ENCODE measurements around the gene SLFN14. TPM values are rescaled to one million over a fixed set of nuclear protein-coding genes. Genes with fewer than 3 reads are reported as not detected.

The SLFN14 gene
- total RNA-seq, result not detected

- no peaks in the 10 kb centered on the region for H3K36me3 ChIP-seq
- H3K4me3 ChIP-seq, result no peak within 1 kb of the TSS
- TF ChIP-seq POLR2A (IDR thresholded peaks at IDR 0.05), result no peak
- TF ChIP-seq, protein P1, sequence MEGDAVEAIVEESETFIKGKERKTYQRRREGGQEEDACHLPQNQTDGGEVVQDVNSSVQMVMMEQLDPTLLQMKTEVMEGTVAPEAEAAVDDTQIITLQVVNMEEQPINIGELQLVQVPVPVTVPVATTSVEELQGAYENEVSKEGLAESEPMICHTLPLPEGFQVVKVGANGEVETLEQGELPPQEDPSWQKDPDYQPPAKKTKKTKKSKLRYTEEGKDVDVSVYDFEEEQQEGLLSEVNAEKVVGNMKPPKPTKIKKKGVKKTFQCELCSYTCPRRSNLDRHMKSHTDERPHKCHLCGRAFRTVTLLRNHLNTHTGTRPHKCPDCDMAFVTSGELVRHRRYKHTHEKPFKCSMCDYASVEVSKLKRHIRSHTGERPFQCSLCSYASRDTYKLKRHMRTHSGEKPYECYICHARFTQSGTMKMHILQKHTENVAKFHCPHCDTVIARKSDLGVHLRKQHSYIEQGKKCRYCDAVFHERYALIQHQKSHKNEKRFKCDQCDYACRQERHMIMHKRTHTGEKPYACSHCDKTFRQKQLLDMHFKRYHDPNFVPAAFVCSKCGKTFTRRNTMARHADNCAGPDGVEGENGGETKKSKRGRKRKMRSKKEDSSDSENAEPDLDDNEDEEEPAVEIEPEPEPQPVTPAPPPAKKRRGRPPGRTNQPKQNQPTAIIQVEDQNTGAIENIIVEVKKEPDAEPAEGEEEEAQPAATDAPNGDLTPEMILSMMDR (IDR thresholded peaks at IDR 0.05), result no peak
- no peak for DNase-seq
- no peaks in the 10 kb centered on the region for H3K9me3 ChIP-seq
- H3K4me1 ChIP-seq, result peaks cover 0 to 4% (median 0%) of the 10 kb centered on the region in 4 donors
- no peaks in the 10 kb centered on the region for H3K27me3 ChIP-seq
- no peak within 1 kb of the TSS for H3K27ac ChIP-seq
Measured at GRCh38 chr17:35560703-35561102, at the start of gene SLFN14. Gene SLFN14, minus strand, starts transcription at chr17:35560819. Its CDS starts 2,757 bp downstream, at chr17:35558062.

GRCh38 chr17:35609831-35610230 is 49.2 kb upstream of the SLFN14 start:
- Histone ChIP-seq H3K4me1 (no peaks in the 10 kb centered on the region), H3K36me3 (peaks cover 0 to 68% (median 0%) of the 10 kb centered on the region in 3 donors), H3K4me3 (no peak overlapping the region), H3K27ac (no peak overlapping the region), H3K27me3 (no peaks in the 10 kb centered on the region), H3K9me3 (no peaks in the 10 kb centered on the region)
- no peak for DNase-seq
- TF ChIP-seq, protein P1 (IDR thresholded peaks at IDR 0.05), result no peak
- no peak for TF ChIP-seq POLR2A (IDR thresholded peaks at IDR 0.05)

- Histone ChIP-seq H3K36me3 (peaks cover 0 to 90% (median 0%) of the 10 kb centered on the region in 3 donors), H3K27me3 (no peaks in the 10 kb centered on the region), H3K4me3 (no peak overlapping the region), H3K9me3 (no peaks in the 10 kb centered on the region), H3K4me1 (no peaks in the 10 kb centered on the region), H3K27ac (peak overlapping the region in 1 of 4 donors; percentile 28)
- TF ChIP-seq, protein P1 (IDR thresholded peaks at IDR 0.05), result no peak
- DNase-seq, result no peak
Measured at GRCh38 chr17:35607239-35607847, 46.7 kb upstream of the SLFN14 start.

- Histone ChIP-seq H3K27ac (peak overlapping the region in 1 of 4 donors; percentile 20), H3K9me3 (no peaks in the 10 kb centered on the region), H3K36me3 (peaks cover 0 to 94% (median 0%) of the 10 kb centered on the region in 3 donors), H3K4me1 (no peaks in the 10 kb centered on the region), H3K27me3 (no peaks in the 10 kb centered on the region), H3K4me3 (no peak overlapping the region)
- no peak for DNase-seq
- TF ChIP-seq, protein P1 (IDR thresholded peaks at IDR 0.05), result no peak
- no peak for TF ChIP-seq POLR2A (IDR thresholded peaks at IDR 0.05)
Measured at GRCh38 chr17:35605678-35606077, 45.1 kb upstream of the SLFN14 start.

GRCh38 chr17:35603674-35604073 is 43.1 kb upstream of the SLFN14 start:
- no peak for TF ChIP-seq POLR2A (IDR thresholded peaks at IDR 0.05)
- TF ChIP-seq, protein P1 (IDR thresholded peaks at IDR 0.05), result no peak
- H3K4me3 ChIP-seq, result no peak overlapping the region
- no peaks in the 10 kb centered on the region for H3K4me1 ChIP-seq
- H3K9me3 ChIP-seq, result no peaks in the 10 kb centered on the region
- peaks cover 0 to 94% (median 0%) of the 10 kb centered on the region in 3 donors for H3K36me3 ChIP-seq
- no peaks in the 10 kb centered on the region for H3K27me3 ChIP-seq
- no peak for DNase-seq
- H3K27ac ChIP-seq, result no peak overlapping the region
